Neural progenitor cell (in vitro differentiated cells): Measurements from ENCODE around the gene PACSIN2.

Experiments
- CTCF ChIP-seq: fragments of 200-600 bp; sonication (generic); IDR thresholded peaks from 2 replicates; pipeline ENCODE4 v1.5.1; 2017; ENCODE audit warnings: antibody characterized with exemption, mild to moderate bottlenecking
- EZH2 ChIP-seq: fragments of 200-600 bp; sonication (generic); IDR thresholded peaks from 2 replicates; pipeline ENCODE4 v1.6.1; 2017; ENCODE audit warnings: antibody characterized with exemption, mild to moderate bottlenecking, moderate library complexity

- TF ChIP-seq CTCF (no peak), EZH2 (no peak)
Observed at GRCh38 chr22:42892156-42892555, 122.8 kb downstream of the PACSIN2 start.
